Activated gamma-delta T cell treated with anti-CD3 and anti-CD28 coated beads, Interleukin-2, amount 50 U/mL, for 16 hours (primary cell): ENCODE data around the gene PHLDB2.

Experiments
- DNase-seq: peaks from one replicate; pipeline ENCODE4 v3.0.0-alpha.2; 2020; ENCODE audit warnings: low read depth

PHLDB2 gene

GRCh38 chr3:111965484-111965883 is 106.4 kb downstream of the PHLDB2 start:
- DNase-seq: no peak

GRCh38 chr3:111967068-111967467 is 108.0 kb downstream of the PHLDB2 start:
- DNase-seq: no peak

GRCh38 chr3:111967651-111968274 is 108.7 kb downstream of the PHLDB2 start:
- peak; percentile 74 for DNase-seq

DNA sequence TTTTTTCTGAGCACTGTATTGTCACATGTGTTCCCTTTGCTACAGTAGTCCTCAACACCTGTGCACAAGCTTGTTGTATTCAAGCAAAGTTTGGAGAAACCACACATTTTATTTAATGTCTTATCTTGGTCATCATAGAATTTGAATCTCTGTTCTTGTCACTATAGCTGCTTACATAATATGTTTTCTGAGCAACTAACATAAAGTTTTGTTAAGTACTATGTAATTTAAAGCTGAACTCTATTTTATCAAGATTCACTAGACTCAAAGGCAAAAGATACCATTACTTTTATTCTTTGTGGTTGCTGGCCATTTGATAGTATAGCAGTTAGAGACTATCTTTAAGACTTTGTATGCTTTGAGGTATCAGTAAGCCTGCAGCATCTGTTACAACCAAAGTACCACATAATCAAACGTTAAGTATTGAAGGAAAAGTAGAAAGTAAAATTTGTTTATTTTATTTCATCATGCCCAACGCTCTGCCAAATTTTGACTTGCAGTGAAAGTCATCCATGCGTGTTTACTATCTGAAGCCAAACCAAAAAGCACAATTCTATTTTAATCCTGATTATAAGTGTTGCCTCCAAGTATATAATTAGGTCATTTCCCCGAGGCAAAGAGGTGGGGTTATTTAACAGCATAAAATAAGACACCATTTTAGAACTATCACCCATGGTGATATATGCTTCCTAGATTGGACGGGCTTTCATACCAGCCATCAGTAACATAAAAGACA is 109.4 kb downstream of the PHLDB2 start:
- no peak for DNase-seq

DNA sequence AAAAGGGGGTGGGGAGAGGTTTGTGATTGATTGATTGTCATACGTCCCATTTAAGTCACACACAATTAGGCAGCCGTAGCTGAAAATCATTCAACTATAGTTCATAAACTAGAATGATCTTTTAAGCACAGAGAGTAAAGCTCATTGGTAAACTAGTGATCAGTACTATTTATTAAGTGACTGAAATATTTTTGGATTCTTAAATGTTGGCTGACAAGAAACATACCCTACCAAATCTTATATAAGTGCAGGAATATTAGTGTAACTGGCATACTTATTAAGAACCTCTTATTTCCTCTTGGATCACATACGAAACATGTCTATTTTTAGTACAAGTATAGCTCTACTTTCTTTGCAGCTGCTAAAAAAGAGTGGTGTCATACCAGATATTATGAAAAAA is 111.3 kb downstream of the PHLDB2 start:
- no peak for DNase-seq

- DNase-seq: no peak
These were observed 112.6 kb downstream of the PHLDB2 start for GRCh38 chr3:111971533-111972130.

DNA sequence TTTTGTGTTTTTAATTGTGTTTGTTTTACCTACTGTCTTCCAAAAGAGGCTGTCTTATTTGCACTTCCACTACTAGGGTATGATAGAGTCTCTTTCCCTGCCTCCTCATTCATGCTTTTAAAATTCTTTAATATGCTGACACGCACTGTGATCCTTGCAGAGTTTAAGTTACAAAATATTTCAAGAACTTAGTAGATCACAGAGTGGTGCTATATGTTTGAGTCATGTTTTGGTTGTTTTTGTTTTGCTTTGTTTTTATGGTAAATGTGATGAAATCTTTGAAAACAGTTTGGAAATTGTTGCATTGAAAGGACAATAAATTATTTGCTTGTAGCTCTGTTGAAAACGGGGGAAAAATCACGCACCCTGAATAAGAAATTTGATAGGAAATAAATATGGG is 113.8 kb downstream of the PHLDB2 start:
- no peak for DNase-seq

DNA sequence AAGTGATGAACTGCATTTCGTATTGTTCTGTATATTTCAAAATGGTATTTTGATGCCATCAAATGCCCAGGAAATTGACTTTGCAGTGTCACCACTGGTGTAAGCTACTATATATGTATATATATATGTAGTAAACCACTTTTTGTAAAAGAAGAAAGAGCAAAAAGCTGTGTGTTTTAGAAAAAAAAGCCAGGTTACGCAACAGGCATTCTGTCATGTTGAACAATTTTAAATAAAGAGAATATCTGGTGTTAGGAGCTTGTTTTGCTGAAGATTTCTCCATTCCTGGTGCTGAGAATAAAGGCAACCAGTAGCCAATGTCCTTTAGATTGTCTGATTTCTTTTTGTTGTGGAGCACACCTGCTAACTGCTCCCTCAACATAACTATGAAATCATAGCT is 116.1 kb downstream of the PHLDB2 start:
- no peak for DNase-seq

DNA sequence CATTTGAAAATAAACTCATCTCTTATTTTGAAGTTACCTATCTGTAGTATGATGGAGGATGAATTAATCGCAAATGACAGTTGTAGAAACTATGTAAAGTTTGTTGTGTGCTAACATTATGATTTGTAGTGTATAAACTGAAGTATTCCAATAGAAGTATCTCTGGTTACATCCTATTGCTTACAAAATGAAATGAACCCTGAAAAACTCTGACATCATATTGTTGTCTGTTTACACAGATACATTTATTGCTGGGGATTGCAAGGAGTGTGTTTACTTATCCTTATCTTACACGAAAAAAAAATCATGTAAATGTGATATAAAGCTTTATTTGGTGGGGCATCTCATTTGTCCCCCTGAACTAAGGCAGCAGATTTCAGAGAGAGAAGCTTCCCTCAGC is 117.2 kb downstream of the PHLDB2 start:
- DNase-seq: no peak

- DNase-seq: peak; percentile 95
These were observed 119.7 kb downstream of the PHLDB2 start, which contains the start of gene ABHD10 for GRCh38 chr3:111978583-111979433. ABHD10 (plus strand) TSS chr3:111979026; CDS start chr3:111979062, 36 bp downstream.

DNA sequence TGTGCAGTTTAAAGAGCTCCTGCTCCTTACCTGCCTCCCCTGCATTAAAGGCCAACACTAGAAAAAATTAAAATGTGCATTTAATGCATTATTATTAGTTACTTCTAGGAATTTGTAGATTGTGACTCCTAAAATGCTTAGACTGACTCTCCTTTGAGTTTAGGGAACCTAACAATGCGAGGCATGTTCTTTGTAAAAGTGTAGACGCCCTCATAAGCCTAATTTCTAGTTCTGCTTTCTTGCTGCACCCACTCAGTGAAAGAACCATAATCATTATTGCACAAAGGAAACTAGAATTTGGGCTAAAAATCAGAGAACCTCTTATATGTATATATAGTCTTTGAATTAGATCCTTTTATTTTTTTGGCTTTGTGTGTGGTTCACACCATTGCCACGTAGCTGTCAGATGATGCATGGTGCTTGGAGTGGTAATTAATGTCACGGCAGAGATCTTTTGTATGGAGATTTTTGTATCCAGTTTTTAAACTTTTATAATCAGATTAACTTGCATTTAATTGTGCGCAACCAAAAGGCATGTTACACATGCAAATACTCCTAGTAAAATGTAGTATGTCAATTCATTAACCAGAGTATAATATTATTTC is 120.5 kb downstream of the PHLDB2 start:
- no peak for DNase-seq

DNA sequence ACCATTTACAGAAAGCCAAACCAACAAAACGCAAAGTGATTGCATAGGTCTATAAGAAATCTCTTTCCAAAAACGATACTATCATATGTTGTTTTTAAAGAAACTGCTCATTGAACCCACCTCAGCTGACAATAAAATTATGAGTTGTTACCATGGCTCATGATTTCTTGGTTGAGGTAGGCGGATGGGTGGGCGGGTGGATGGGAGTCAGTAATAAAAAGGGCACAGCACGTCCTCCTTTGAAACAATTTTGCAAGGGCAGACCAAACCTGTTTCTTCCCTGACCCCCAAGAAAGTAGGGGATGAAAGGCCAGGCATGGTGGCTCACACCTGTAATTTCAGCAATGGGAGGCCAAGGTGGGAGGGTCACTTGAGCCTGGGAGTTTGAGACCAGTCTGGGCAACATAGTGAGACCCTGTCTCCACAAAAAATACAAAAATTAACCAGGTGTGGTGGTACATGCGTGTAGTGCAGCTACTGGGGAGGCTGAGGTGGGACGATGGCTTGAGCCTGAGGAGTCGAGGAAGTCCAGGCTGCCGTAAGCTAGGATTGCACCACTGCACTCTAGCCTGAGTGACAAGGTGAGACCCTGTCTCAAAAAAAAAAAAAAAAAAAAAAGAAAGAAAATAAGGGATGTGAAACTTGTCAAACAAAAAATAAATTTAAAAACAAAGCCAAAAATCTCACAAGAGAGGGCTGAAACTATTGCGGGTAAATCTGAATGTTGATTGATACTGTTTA is 121.8 kb downstream of the PHLDB2 start:
- DNase-seq: no peak

DNA sequence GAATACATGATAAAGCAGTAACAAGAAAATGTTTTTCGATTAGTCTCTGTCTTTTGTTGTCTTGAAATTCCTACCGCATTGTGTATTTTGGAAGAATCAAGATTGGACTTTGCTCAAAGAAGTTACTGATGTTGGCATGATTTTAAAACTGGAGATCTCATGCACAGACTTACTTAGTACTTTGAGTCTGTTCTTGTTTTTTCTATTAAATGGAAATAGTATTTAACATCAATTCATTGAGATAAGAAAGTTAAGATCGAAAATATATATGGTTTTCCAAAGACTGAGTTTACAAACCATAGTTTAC is 122.3 kb downstream of the PHLDB2 start:
- no peak for DNase-seq

- DNase-seq: no peak
These were observed 125.7 kb downstream of the PHLDB2 start for GRCh38 chr3:111984636-111985298.

DNA sequence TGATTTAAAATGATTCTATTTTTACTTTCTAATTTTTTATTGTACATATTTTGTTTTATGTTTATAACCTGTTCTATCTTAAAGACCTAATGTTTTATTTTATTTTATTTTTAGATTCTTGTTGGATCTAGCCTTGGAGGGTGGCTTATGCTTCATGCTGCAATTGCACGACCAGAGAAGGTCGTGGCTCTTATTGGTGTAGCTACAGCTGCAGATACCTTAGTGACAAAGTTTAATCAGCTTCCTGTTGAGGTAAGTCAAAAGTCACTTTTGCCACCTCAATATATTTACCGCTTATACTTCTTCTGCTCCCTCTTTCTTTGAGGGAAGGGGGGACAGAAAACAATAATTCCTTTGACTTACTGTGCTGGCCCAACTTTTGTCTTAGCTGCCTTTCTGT is 127.7 kb downstream of the PHLDB2 start:
- no peak for DNase-seq

- no peak for DNase-seq
These were observed 130.1 kb downstream of the PHLDB2 start for GRCh38 chr3:111989061-111989678.

GRCh38 chr3:111993038-111993437 is 134.0 kb downstream of the PHLDB2 start:
- DNase-seq: no peak

DNA sequence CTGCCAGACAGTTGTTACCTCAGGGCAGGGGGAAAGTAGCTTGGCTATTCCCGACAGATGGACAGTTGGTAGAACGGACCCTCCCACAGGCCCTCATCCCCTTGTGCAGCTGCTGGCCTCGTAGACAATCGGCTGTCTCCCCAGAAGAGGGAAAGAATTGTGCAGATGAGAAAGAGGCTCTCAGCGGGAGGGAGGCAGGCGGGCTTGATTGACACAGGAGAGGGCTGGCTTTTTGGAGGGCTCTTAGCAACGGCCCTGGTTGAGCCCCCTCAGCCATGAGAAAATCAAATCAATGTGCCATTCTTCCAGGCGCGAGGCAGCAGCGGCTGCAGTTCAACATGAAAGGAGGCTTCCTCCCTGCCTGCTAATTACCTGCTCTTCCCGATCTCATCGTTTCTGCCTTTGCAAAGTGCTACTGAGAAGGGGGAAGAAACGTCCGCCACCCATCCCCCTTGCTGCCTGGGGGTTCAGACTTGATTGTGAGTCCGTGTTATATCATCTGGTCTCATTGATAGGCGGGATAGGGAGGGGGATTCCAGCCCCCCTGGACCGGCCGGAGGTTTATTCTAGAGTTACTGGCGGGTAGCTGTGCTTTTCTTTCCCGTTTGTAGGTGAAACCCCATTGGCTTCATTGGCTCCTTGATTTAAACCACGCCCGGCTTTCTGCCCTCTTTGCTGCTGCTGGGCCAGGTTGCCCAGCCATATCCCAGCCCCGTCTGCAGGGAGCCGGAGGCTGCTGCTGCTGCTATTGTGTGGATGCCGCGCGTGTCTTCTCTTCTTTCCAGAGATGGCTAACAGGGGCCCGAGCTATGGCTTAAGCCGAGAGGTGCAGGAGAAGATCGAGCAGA is 139.8 kb downstream of the PHLDB2 start, which contains the start of gene TAGLN3:
TAGLN3 (plus strand) TSS at position 287 of the 848 bp plus-strand sequence; CDS start at position 788, 501 bp downstream.
- DNase-seq: no peak
